ENCODE data around the gene PROX2. TPM values are rescaled to one million over a fixed set of nuclear protein-coding genes. Genes with fewer than 3 reads are reported as not detected.

The PROX2 gene, protein sequence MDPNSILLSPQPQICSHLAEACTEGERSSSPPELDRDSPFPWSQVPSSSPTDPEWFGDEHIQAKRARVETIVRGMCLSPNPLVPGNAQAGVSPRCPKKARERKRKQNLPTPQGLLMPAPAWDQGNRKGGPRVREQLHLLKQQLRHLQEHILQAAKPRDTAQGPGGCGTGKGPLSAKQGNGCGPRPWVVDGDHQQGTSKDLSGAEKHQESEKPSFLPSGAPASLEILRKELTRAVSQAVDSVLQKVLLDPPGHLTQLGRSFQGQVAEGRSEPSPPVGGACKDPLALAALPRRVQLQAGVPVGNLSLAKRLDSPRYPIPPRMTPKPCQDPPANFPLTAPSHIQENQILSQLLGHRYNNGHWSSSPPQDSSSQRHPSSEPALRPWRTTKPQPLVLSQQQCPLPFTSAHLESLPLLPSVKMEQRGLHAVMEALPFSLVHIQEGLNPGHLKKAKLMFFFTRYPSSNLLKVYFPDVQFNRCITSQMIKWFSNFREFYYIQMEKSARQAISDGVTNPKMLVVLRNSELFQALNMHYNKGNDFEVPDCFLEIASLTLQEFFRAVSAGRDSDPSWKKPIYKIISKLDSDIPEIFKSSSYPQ
- not detected in 3 replicates for polyA plus RNA-seq
- not detected for polyA plus RNA-seq (2011; ENCODE audit: low read depth)
- polyA plus RNA-seq (2011; cell fraction: cytosol; rRNA removed): not detected in 2 replicates
- polyA plus RNA-seq (2011; cell fraction: nucleus; rRNA removed): not detected in 2 replicates
- polyA plus RNA-seq (2012; ENCODE audit: low replicate concordance): 0.08 and 0.35 TPM in 2 replicates
- 0.19 TPM in 1 of 3 replicates, not detected in the others for polyA minus RNA-seq
- not detected for polyA minus RNA-seq (2011; cell fraction: cytosol; rRNA and poly(A)+ RNA removed)
- polyA minus RNA-seq (2011; cell fraction: nucleus; rRNA and poly(A)+ RNA removed): not detected in 2 replicates

DNA sequence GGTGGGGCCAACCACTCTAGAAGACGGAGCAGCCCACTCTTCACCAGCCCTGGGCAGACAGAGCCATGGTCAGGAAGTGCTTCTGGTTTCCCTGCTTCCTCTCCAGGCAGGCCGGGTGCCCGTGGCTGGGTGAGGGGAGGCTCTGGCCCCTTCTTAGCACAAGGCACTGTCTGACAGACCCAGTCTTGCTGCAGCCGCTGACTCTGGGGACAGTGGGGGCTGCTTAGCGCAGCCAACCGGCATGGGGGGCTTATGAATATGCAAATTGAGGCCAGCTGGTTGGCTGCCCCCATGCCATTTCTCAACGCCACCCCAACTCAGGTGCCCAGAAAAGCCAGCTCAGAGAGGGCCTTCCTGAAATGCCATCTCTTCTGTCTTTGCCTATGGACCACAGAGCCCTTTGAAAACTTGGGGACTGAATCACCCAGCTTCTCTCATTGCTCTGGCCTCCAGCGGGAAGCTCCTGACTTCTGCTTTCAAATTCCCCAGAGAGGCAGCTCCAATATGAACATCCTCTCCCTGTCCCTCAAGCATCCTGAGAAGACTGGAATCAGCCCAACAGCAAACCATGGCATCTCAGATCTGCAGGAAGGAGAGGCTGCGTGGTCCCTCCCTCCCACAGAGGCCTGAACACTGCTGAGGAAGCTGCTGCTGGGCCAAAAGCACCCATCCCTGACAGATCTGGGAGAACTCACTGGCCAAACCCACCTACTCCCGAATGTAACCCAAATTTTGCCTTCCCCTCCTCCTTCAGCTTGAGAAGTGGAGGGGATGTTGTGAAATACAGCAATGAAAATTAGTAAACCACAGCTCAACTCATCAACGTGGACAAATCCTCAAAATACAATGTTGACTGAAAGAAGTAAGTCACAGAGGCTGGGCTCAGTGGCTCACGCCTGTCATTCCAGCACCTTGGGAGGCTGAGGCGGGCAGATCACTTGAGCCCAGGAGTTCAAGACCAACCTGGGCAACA is at the start of gene PROX2:
Gene PROX2, minus strand, starts transcription at position 205 of the 973 bp plus-strand sequence. CDS start 12,311 bp downstream, outside the sequence.
- dilution Hi-C loops (cut with MboI; ENCODE audit: extremely low pct_ligation_motif_present, low sequenced_read_pairs): no loop called here
- peaks cover 3% of the 10 kb centered on the region for H3K4me1 ChIP-seq (ENCODE audit: control insufficient read depth, extremely low read depth, insufficient read depth, low read length)
- no peak within 1 kb of the TSS for H3K27ac ChIP-seq (ENCODE audit: control insufficient read depth, insufficient read depth, low read length)
- no peaks in the 10 kb centered on the region for H4K20me1 ChIP-seq (ENCODE audit: control insufficient read depth, extremely low read depth, insufficient read depth, low read length)
- H3K9me3 ChIP-seq (ENCODE audit: control insufficient read depth, low read depth, low read length): no peaks in the 10 kb centered on the region
- peaks cover 4% of the 10 kb centered on the region for H3K27me3 ChIP-seq (ENCODE audit: control insufficient read depth, extremely low read depth, insufficient read depth, low read length)
- no peaks in the 10 kb centered on the region for H3K36me3 ChIP-seq (ENCODE audit: control insufficient read depth in 2 of 2, extremely low read depth in 1 of 2, insufficient read depth in 2 of 2, low read length in 2 of 2)
- no peak for TF ChIP-seq EZH2 (IDR thresholded peaks at IDR 0.05; ENCODE audit: low read length)
- TF ChIP-seq, protein P1, sequence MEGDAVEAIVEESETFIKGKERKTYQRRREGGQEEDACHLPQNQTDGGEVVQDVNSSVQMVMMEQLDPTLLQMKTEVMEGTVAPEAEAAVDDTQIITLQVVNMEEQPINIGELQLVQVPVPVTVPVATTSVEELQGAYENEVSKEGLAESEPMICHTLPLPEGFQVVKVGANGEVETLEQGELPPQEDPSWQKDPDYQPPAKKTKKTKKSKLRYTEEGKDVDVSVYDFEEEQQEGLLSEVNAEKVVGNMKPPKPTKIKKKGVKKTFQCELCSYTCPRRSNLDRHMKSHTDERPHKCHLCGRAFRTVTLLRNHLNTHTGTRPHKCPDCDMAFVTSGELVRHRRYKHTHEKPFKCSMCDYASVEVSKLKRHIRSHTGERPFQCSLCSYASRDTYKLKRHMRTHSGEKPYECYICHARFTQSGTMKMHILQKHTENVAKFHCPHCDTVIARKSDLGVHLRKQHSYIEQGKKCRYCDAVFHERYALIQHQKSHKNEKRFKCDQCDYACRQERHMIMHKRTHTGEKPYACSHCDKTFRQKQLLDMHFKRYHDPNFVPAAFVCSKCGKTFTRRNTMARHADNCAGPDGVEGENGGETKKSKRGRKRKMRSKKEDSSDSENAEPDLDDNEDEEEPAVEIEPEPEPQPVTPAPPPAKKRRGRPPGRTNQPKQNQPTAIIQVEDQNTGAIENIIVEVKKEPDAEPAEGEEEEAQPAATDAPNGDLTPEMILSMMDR (optimal IDR thresholded peaks at IDR 0.05 in 1 of 3, IDR thresholded peaks at IDR 0.05 in 1 of 3, conservative IDR thresholded peaks at IDR 0.05 in 1 of 3; ENCODE audit: extremely low read depth in 1 of 3, insufficient read depth in 2 of 3, low read length in 3 of 3): no peak
- no peak within 1 kb of the TSS for H3K4me2 ChIP-seq (ENCODE audit: control insufficient read depth, extremely low read depth, insufficient read depth, low read depth, low read length)
- DNase-seq (ENCODE audit: low read depth, low spot score) (no peak), FAIRE-seq (no peak)
- H3K79me2 ChIP-seq (ENCODE audit: control insufficient read depth, insufficient read depth, low read length): no peaks in the 10 kb centered on the region
- no peak within 1 kb of the TSS for H3K4me3 ChIP-seq (ENCODE audit: control insufficient read depth in 2 of 3, extremely low read depth in 1 of 3, insufficient read depth in 2 of 3, low read depth in 1 of 3, low read length in 3 of 3)
- H3K9ac ChIP-seq (ENCODE audit: control insufficient read depth, extremely low read depth, insufficient read depth, low read length): no peak within 1 kb of the TSS
- H3K9me1 ChIP-seq (ENCODE audit: control insufficient read depth, extremely low read depth, insufficient read depth, low read length): no peaks in the 10 kb centered on the region
- no peak within 1 kb of the TSS for H2AFZ ChIP-seq (ENCODE audit: control insufficient read depth, low read length)

DNA sequence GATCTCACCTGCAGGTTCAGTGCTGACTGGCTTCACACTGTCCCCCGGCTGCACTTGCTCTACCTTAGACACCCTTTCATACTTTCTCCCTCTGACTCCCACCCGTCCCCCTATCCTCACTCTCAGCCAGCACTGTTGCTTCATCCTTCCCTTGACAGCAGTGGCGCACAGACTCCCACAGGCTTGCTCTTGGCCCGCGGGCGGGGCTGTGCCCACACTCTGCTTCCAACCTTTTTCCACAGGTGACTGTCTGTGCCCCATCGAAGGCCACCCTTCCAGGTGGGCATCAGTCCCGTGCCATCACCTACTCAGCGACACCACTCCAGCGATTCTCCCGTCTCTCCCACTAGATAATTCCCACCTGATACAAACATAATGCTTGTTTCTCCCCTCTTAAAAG is 48.1 kb upstream of the PROX2 start:
- Histone ChIP-seq H3K9me1 (ENCODE audit: control insufficient read depth, extremely low read depth, insufficient read depth, low read length) (no peaks in the 10 kb centered on the region), H3K36me3 (ENCODE audit: control insufficient read depth in 2 of 2, extremely low read depth in 1 of 2, insufficient read depth in 2 of 2, low read length in 2 of 2) (no peaks in the 10 kb centered on the region), H2AFZ (ENCODE audit: control insufficient read depth, low read length) (no peak overlapping the region), H3K9me3 (ENCODE audit: control insufficient read depth, low read depth, low read length) (no peaks in the 10 kb centered on the region), H3K27ac (ENCODE audit: control insufficient read depth, insufficient read depth, low read length) (no peak overlapping the region), H4K20me1 (ENCODE audit: control insufficient read depth, extremely low read depth, insufficient read depth, low read length) (no peaks in the 10 kb centered on the region), H3K27me3 (ENCODE audit: control insufficient read depth, extremely low read depth, insufficient read depth, low read length) (no peaks in the 10 kb centered on the region), H3K79me2 (ENCODE audit: control insufficient read depth, insufficient read depth, low read length) (no peaks in the 10 kb centered on the region), H3K4me3 (ENCODE audit: control insufficient read depth in 2 of 3, extremely low read depth in 1 of 3, insufficient read depth in 2 of 3, low read depth in 1 of 3, low read length in 3 of 3) (no peak overlapping the region), H3K9ac (ENCODE audit: control insufficient read depth, extremely low read depth, insufficient read depth, low read length) (no peak overlapping the region), H3K4me2 (ENCODE audit: control insufficient read depth, extremely low read depth, insufficient read depth, low read depth, low read length) (no peak overlapping the region), H3K4me1 (ENCODE audit: control insufficient read depth, extremely low read depth, insufficient read depth, low read length) (peaks cover 2% of the 10 kb centered on the region)
- no peak for FAIRE-seq
- dilution Hi-C loops (cut with MboI; ENCODE audit: extremely low pct_ligation_motif_present, low sequenced_read_pairs): no loop called here
- DNase-seq (ENCODE audit: low read depth, low spot score): no peak
- no peak for TF ChIP-seq EZH2 (IDR thresholded peaks at IDR 0.05; ENCODE audit: low read length)
- TF ChIP-seq, protein P1 (optimal IDR thresholded peaks at IDR 0.05 in 1 of 3, IDR thresholded peaks at IDR 0.05 in 1 of 3, conservative IDR thresholded peaks at IDR 0.05 in 1 of 3; ENCODE audit: extremely low read depth in 1 of 3, insufficient read depth in 2 of 3, low read length in 3 of 3): no peak
